GM12891 (cell line): Measurements from ENCODE around the gene EIF3K.

Experiments used
- DNase-seq: peaks from one replicate; pipeline ENCODE4 v3.0.0; 2011; ENCODE audit warnings: low spot score; ENCODE audit not compliant: insufficient read length
- FAIRE-seq: peaks from 2 replicates; lab custom pipeline; 2011; peaks lifted over from hg19 to GRCh38; lab: Jason Lieb, UNC
- PAX5 ChIP-seq: IDR thresholded peaks from 2 replicates; pipeline ENCODE4 v1.6.1; 2011; ENCODE audit warnings: low read length, moderate library complexity, mild to moderate bottlenecking; ENCODE audit not compliant: insufficient read depth, severe bottlenecking
- POLR2A ChIP-seq: IDR thresholded peaks from 2 replicates; pipeline ENCODE4 v1.6.1; 2011; ENCODE audit warnings: low read depth, low read length, control low read depth
- POLR2AphosphoS5 ChIP-seq: IDR thresholded peaks from 2 replicates; pipeline ENCODE4 v1.6.1; 2011; ENCODE audit warnings: low read depth, low read length, control low read depth
- POU2F2 ChIP-seq: IDR thresholded peaks from 2 replicates; pipeline ENCODE4 v1.6.1; 2011; ENCODE audit warnings: low read depth, mild to moderate bottlenecking, control low read depth, low read length, moderate library complexity
- SPI1 ChIP-seq: IDR thresholded peaks from 2 replicates; pipeline ENCODE4 v1.6.1; 2011; ENCODE audit warnings: low read depth, low read length, control low read depth
- TAF1 ChIP-seq: IDR thresholded peaks from 2 replicates; pipeline ENCODE4 v1.6.1; 2011; ENCODE audit warnings: low read depth, low read length, control low read depth

The EIF3K gene

GRCh38 chr19:38682872-38683392, 63.9 kb downstream of the EIF3K start:
- no peak for FAIRE-seq

GRCh38 chr19:38683393-38684077, 64.5 kb downstream of the EIF3K start:
- FAIRE-seq (peak; percentile 63), DNase-seq (no peak)
- TF ChIP-seq POU2F2 (no peak), TAF1 (no peak), POLR2AphosphoS5 (no peak), POLR2A (no peak), SPI1 (no peak), PAX5 (no peak)

More at GRCh38 chr19:38682872-38683392, 63.9 kb downstream of the EIF3K start:
- TF ChIP-seq POLR2A (no peak), POU2F2 (no peak), SPI1 (no peak), POLR2AphosphoS5 (no peak), PAX5 (no peak), TAF1 (no peak)
- DNase-seq, result no peak

GRCh38 chr19:38684078-38684861, 65.3 kb downstream of the EIF3K start:
- no peak for FAIRE-seq
- DNase-seq, result no peak
- TF ChIP-seq POU2F2, result no peak
- 0 out of 2 replicates have a peak, but pooled peaks have one; percentile 7 for TF ChIP-seq SPI1

GRCh38 chr19:38684862-38685665, 66.1 kb downstream of the EIF3K start:
- TF ChIP-seq POLR2AphosphoS5 (no peak), POLR2A (no peak), PAX5 (no peak), TAF1 (no peak), POU2F2 (no peak), SPI1 (no peak)
- no peak for DNase-seq
- FAIRE-seq, result no peak

GRCh38 chr19:38685666-38686529, 66.9 kb downstream of the EIF3K start:
- DNase-seq, result no peak
- no peak for TF ChIP-seq POLR2A
- TF ChIP-seq POU2F2, result peak; percentile 7; the same call in 1 of the 2 replicates
- FAIRE-seq, result no peak

GRCh38 chr19:38686530-38686888, 67.5 kb downstream of the EIF3K start:
- DNase-seq (no peak), FAIRE-seq (peak; percentile 26)
- TF ChIP-seq TAF1, result no peak
- TF ChIP-seq POU2F2, result 0 out of 2 replicates have a peak, but pooled peaks have one; percentile 10
- TF ChIP-seq SPI1, result no peak
